ENCODE results near the gene ADISSP.

DNA sequence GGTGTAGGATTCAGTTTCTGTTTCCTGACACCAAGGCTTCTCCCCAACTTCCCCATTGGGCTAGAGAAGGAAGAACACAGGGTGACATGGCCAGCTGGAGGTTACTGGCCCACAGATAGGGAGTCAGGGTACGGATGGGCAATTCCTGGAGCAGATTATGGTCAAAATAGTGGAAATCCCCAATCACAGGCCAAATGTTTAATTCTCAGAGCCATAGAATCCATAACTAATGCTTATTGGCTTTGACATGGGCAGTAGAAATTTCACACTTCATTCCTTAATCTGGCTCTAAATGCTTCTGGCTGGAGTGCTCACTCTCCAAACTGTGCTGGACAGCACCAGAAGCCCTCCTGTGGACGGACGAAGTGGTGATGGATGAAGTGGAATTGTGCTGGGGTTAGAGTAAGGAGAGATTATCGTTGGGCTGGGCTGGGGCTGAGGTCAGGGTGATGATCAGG, 56.0 kb downstream of the ADISSP start:
- TF ChIP-seq POLR2A (IDR thresholded peaks at IDR 0.05; ENCODE audit: low read depth, low read length), result no peak
- no peak for TF ChIP-seq POLR2AphosphoS5 (IDR thresholded peaks at IDR 0.05; ENCODE audit: low read depth, low read length)
- TF ChIP-seq TAF1 (IDR thresholded peaks at IDR 0.05; ENCODE audit: low read depth, low read length), result no peak
- no peak for TF ChIP-seq SPI1 (IDR thresholded peaks at IDR 0.05; ENCODE audit: low read depth, low read length)
